Measurements from ENCODE around the gene TBC1D22B. TPM values are rescaled to one million over a fixed set of nuclear protein-coding genes. Genes with fewer than 3 reads are reported as not detected.

The TBC1D22B gene
- total RNA-seq, 1 donor from 2014 or later = 4.7 TPM

- no peaks in the 10 kb centered on the region for H3K27me3 ChIP-seq (ENCODE audit: control insufficient read depth, insufficient read depth, low read length)
- FAIRE-seq (no peak), DNase-seq (ENCODE audit: low read depth) (no peak)
- no peak overlapping the region for H3K4me3 ChIP-seq (ENCODE audit: low read depth, low read length)
- TF ChIP-seq CTCF (IDR thresholded peaks at IDR 0.05; ENCODE audit: insufficient read depth, low read length, severe bottlenecking) = no peak
- peaks cover 5% of the 10 kb centered on the region for H3K36me3 ChIP-seq (ENCODE audit: control insufficient read depth, insufficient read depth, low read length)
These were observed 44.6 kb downstream of the TBC1D22B start for GRCh38 chr6:37302086-37302686.

GRCh38 chr6:37303091-37303660 lies 45.6 kb downstream of the TBC1D22B start:
- Histone ChIP-seq H3K27me3 (ENCODE audit: control insufficient read depth, insufficient read depth, low read length) (no peaks in the 10 kb centered on the region), H3K4me3 (ENCODE audit: low read depth, low read length) (no peak overlapping the region), H3K36me3 (ENCODE audit: control insufficient read depth, insufficient read depth, low read length) (peaks cover 5% of the 10 kb centered on the region)
- FAIRE-seq (no peak), DNase-seq (ENCODE audit: low read depth) (no peak)
- no peak for TF ChIP-seq CTCF (IDR thresholded peaks at IDR 0.05; ENCODE audit: insufficient read depth, low read length, severe bottlenecking)

GRCh38 chr6:37303891-37304503 lies 46.4 kb downstream of the TBC1D22B start:
- TF ChIP-seq CTCF (IDR thresholded peaks at IDR 0.05; ENCODE audit: insufficient read depth, low read length, severe bottlenecking) = peak; percentile 62
- Histone ChIP-seq H3K4me3 (ENCODE audit: low read depth, low read length) (no peak overlapping the region), H3K36me3 (ENCODE audit: control insufficient read depth, insufficient read depth, low read length) (peaks cover 5% of the 10 kb centered on the region), H3K27me3 (ENCODE audit: control insufficient read depth, insufficient read depth, low read length) (no peaks in the 10 kb centered on the region)
- no peak for FAIRE-seq
- DNase-seq (ENCODE audit: low read depth) = peak; percentile 59

- DNase-seq (ENCODE audit: low read depth) = no peak
- FAIRE-seq = no peak
- peaks cover 5% of the 10 kb centered on the region for H3K36me3 ChIP-seq (ENCODE audit: control insufficient read depth, insufficient read depth, low read length)
These were observed 47.2 kb downstream of the TBC1D22B start for GRCh38 chr6:37304766-37305165.

GRCh38 chr6:37305841-37306425 lies 48.4 kb downstream of the TBC1D22B start:
- peak; percentile 65 for DNase-seq (ENCODE audit: low read depth)
- no peak for FAIRE-seq
- Histone ChIP-seq H3K4me3 (ENCODE audit: low read depth, low read length) (no peak overlapping the region), H3K27me3 (ENCODE audit: control insufficient read depth, insufficient read depth, low read length) (no peaks in the 10 kb centered on the region), H3K36me3 (ENCODE audit: control insufficient read depth, insufficient read depth, low read length) (peaks cover 4% of the 10 kb centered on the region)
- TF ChIP-seq CTCF (IDR thresholded peaks at IDR 0.05; ENCODE audit: insufficient read depth, low read length, severe bottlenecking) = no peak

More at GRCh38 chr6:37304766-37305165, 47.2 kb downstream of the TBC1D22B start:
- TF ChIP-seq CTCF (IDR thresholded peaks at IDR 0.05; ENCODE audit: insufficient read depth, low read length, severe bottlenecking) = no peak
- no peak overlapping the region for H3K4me3 ChIP-seq (ENCODE audit: low read depth, low read length)
- no peaks in the 10 kb centered on the region for H3K27me3 ChIP-seq (ENCODE audit: control insufficient read depth, insufficient read depth, low read length)

All from bronchial epithelial cell (primary cell).